ENCODE data around the gene MAB21L2. TPM values are rescaled to one million over a fixed set of nuclear protein-coding genes. Genes with fewer than 3 reads are reported as not detected.

The MAB21L2 gene
- total and polyA plus RNA-seq, 2 of the 8 experiments (the other 6 are each of a cell fraction or from before 2014, with no cell fraction given): 0.03 TPM; not detected in 1

DNA sequence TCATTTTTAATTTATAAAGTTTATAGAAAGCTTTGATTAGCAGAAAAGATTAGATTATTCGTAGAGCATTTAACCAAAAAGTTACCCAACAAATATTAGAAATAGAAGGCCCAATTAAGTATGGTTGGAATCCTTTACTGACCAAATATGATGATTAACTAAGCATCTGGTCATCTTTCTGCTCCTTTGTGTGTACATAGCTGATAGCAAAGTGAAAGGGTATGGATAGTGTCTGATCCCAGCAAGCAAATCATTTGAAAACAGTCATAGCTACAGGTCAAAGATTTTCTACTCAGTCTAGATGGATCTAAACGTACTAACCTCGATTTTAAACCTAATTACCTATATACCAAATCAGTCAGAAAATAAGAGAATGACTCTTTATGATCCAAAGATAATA, 7.3 kb upstream of the MAB21L2 start (continued):
- TF ChIP-seq, protein P1, sequence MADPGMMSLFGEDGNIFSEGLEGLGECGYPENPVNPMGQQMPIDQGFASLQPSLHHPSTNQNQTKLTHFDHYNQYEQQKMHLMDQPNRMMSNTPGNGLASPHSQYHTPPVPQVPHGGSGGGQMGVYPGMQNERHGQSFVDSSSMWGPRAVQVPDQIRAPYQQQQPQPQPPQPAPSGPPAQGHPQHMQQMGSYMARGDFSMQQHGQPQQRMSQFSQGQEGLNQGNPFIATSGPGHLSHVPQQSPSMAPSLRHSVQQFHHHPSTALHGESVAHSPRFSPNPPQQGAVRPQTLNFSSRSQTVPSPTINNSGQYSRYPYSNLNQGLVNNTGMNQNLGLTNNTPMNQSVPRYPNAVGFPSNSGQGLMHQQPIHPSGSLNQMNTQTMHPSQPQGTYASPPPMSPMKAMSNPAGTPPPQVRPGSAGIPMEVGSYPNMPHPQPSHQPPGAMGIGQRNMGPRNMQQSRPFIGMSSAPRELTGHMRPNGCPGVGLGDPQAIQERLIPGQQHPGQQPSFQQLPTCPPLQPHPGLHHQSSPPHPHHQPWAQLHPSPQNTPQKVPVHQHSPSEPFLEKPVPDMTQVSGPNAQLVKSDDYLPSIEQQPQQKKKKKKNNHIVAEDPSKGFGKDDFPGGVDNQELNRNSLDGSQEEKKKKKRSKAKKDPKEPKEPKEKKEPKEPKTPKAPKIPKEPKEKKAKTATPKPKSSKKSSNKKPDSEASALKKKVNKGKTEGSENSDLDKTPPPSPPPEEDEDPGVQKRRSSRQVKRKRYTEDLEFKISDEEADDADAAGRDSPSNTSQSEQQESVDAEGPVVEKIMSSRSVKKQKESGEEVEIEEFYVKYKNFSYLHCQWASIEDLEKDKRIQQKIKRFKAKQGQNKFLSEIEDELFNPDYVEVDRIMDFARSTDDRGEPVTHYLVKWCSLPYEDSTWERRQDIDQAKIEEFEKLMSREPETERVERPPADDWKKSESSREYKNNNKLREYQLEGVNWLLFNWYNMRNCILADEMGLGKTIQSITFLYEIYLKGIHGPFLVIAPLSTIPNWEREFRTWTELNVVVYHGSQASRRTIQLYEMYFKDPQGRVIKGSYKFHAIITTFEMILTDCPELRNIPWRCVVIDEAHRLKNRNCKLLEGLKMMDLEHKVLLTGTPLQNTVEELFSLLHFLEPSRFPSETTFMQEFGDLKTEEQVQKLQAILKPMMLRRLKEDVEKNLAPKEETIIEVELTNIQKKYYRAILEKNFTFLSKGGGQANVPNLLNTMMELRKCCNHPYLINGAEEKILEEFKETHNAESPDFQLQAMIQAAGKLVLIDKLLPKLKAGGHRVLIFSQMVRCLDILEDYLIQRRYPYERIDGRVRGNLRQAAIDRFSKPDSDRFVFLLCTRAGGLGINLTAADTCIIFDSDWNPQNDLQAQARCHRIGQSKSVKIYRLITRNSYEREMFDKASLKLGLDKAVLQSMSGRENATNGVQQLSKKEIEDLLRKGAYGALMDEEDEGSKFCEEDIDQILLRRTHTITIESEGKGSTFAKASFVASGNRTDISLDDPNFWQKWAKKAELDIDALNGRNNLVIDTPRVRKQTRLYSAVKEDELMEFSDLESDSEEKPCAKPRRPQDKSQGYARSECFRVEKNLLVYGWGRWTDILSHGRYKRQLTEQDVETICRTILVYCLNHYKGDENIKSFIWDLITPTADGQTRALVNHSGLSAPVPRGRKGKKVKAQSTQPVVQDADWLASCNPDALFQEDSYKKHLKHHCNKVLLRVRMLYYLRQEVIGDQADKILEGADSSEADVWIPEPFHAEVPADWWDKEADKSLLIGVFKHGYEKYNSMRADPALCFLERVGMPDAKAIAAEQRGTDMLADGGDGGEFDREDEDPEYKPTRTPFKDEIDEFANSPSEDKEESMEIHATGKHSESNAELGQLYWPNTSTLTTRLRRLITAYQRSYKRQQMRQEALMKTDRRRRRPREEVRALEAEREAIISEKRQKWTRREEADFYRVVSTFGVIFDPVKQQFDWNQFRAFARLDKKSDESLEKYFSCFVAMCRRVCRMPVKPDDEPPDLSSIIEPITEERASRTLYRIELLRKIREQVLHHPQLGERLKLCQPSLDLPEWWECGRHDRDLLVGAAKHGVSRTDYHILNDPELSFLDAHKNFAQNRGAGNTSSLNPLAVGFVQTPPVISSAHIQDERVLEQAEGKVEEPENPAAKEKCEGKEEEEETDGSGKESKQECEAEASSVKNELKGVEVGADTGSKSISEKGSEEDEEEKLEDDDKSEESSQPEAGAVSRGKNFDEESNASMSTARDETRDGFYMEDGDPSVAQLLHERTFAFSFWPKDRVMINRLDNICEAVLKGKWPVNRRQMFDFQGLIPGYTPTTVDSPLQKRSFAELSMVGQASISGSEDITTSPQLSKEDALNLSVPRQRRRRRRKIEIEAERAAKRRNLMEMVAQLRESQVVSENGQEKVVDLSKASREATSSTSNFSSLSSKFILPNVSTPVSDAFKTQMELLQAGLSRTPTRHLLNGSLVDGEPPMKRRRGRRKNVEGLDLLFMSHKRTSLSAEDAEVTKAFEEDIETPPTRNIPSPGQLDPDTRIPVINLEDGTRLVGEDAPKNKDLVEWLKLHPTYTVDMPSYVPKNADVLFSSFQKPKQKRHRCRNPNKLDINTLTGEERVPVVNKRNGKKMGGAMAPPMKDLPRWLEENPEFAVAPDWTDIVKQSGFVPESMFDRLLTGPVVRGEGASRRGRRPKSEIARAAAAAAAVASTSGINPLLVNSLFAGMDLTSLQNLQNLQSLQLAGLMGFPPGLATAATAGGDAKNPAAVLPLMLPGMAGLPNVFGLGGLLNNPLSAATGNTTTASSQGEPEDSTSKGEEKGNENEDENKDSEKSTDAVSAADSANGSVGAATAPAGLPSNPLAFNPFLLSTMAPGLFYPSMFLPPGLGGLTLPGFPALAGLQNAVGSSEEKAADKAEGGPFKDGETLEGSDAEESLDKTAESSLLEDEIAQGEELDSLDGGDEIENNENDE (IDR thresholded peaks at IDR 0.05; ENCODE audit: insufficient replicate concordance, low read length): no peak
- TF ChIP-seq CTBP2 (IDR thresholded peaks at IDR 0.05; ENCODE audit: borderline replicate concordance, insufficient read depth, insufficient read length, low read length) (no peak), JUND (IDR thresholded peaks at IDR 0.05; ENCODE audit: low read length) (no peak), CREB1 (IDR thresholded peaks at IDR 0.05) (no peak), SUZ12 (IDR thresholded peaks at IDR 0.05; ENCODE audit: low read length) (no peak), RFX5 (IDR thresholded peaks at IDR 0.05; ENCODE audit: borderline replicate concordance, low read depth, low read length) (no peak)
